Chondrocyte (in vitro differentiated cells): ENCODE results near the gene AMOT. TPM values are rescaled to one million over a fixed set of nuclear protein-coding genes. Genes with fewer than 3 reads are reported as not detected.

Experiments
- DNase-seq: peaks from one replicate; pipeline ENCODE4 v3.0.0; 2021; ENCODE audit warnings: mixed read lengths, low spot score
- H3K27ac Mint-ChIP-seq: one replicate; pipeline ENCODE4 v1.8.0; 2021; ENCODE audit warnings: mild to moderate bottlenecking, moderate library complexity, mixed read lengths; ENCODE audit not compliant: unreplicated experiment
- H3K27me3 Mint-ChIP-seq: 2 replicates; pipeline ENCODE4 v1.8.0; 2021; ENCODE audit warnings: low read depth, mixed read lengths
- H3K36me3 Mint-ChIP-seq: 2 replicates; pipeline ENCODE4 v1.8.0; 2021; ENCODE audit warnings: low read depth, mixed read lengths
- H3K4me1 Mint-ChIP-seq: 2 replicates; pipeline ENCODE4 v1.8.0; 2021; ENCODE audit warnings: low read depth, mild to moderate bottlenecking, mixed read lengths
- H3K4me3 Mint-ChIP-seq: one replicate; pipeline ENCODE4 v1.8.0; 2021; ENCODE audit warnings: mild to moderate bottlenecking, moderate library complexity, mixed read lengths; ENCODE audit not compliant: unreplicated experiment
- H3K9me3 Mint-ChIP-seq: 2 replicates; pipeline ENCODE4 v1.8.0; 2021; ENCODE audit warnings: low read depth, mixed read lengths
- total RNA-seq: library from RNA; stranded (reverse); gene quantifications from 3 replicates; pipeline ENCODE4 v1.2.1, GENCODE V29; 2021
- TF ChIP-seq, protein P1 (sequence below): fragments of 200-600 bp; sonication (generic); IDR thresholded peaks from 2 replicates; pipeline ENCODE4 v1.5.0; 2021; ENCODE audit warnings: antibody characterized with exemption, mild to moderate bottlenecking, moderate library complexity

Gene AMOT
- total RNA-seq, 1 donor from 2014 or later: 7.9 TPM

GRCh38 chrX:112822892-112823291 lies 17.7 kb downstream of the AMOT start:
- no peak overlapping the region for H3K4me3 Mint-ChIP-seq
- no peaks in the 10 kb centered on the region for H3K9me3 Mint-ChIP-seq
- DNase-seq: no peak
- TF ChIP-seq, protein P1, sequence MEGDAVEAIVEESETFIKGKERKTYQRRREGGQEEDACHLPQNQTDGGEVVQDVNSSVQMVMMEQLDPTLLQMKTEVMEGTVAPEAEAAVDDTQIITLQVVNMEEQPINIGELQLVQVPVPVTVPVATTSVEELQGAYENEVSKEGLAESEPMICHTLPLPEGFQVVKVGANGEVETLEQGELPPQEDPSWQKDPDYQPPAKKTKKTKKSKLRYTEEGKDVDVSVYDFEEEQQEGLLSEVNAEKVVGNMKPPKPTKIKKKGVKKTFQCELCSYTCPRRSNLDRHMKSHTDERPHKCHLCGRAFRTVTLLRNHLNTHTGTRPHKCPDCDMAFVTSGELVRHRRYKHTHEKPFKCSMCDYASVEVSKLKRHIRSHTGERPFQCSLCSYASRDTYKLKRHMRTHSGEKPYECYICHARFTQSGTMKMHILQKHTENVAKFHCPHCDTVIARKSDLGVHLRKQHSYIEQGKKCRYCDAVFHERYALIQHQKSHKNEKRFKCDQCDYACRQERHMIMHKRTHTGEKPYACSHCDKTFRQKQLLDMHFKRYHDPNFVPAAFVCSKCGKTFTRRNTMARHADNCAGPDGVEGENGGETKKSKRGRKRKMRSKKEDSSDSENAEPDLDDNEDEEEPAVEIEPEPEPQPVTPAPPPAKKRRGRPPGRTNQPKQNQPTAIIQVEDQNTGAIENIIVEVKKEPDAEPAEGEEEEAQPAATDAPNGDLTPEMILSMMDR: no peak
- H3K27me3 Mint-ChIP-seq: no peaks in the 10 kb centered on the region
- H3K36me3 Mint-ChIP-seq: no peaks in the 10 kb centered on the region
- no peak overlapping the region for H3K27ac Mint-ChIP-seq
- peaks cover 9% of the 10 kb centered on the region for H3K4me1 Mint-ChIP-seq

DNA sequence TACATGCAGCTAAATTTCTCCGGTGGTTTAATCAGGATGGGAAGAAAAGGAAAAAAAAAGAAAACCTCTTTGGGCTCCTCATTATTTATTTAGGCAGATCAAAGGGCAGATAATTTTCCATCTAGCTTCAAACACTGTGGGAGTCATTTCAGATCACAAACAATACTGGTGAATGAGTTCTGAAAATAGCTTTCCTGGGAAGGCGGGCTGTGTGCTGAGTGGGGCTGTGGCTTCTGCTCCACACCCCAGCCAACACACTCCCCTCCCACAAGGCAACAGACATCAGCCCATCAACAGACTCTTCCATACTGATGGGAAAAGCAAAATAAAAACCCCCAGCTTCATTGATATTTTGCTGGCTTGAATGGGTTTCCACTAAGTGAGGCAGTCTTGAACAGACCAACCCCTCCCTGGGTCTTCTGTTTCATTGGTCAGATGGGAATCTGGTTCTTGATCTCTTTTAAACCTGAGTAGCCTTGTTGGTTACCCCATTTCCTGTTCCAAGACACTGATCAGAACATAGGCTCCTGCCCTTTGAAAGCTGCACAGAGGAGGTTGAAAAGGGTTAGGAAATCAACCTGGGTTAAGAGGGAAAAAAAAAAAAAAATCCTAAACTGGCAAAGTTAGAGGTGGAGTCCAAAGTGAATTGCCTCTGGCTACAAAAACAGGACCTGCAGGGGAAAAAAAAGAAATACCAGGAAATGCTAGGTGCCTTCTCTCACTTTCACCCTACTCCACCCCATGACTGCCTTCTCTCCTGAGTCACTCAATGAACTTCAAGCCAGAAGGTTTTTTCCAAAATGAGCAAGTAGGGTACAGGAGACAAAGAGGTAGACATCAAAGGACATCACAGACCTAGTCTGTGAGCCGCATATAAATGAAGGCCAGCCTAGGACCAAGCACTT lies 20.0 kb downstream of the AMOT start:
- Mint-ChIP-seq H3K27ac (no peak overlapping the region), H3K4me3 (no peak overlapping the region), H3K4me1 (peaks cover 9% of the 10 kb centered on the region), H3K36me3 (no peaks in the 10 kb centered on the region), H3K27me3 (no peaks in the 10 kb centered on the region), H3K9me3 (no peaks in the 10 kb centered on the region)
- TF ChIP-seq, protein P1: no peak
- DNase-seq: no peak

DNA sequence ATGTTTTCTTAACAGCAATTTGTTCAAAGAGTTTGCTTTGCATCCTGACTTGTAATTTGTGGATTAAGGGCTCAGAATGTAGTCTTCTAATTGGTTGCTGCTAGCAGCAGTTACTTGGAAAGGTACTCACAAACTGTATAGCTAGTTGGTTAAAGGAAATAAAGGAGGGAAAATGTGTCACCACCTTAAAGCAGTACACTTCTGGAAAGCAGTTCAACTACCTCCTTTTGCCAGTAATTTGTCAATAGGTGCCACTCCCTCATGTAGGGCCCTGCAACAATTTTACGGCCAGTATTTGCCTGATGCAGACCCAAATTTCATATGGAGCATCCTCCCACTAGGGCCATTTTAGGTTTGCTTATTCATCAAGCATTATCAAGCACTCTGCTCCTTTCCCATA lies 20.8 kb downstream of the AMOT start:
- TF ChIP-seq, protein P1: no peak
- no peaks in the 10 kb centered on the region for H3K36me3 Mint-ChIP-seq
- H3K4me3 Mint-ChIP-seq: no peak overlapping the region
- peaks cover 9% of the 10 kb centered on the region for H3K4me1 Mint-ChIP-seq
- no peak overlapping the region for H3K27ac Mint-ChIP-seq
- no peak for DNase-seq
- no peaks in the 10 kb centered on the region for H3K9me3 Mint-ChIP-seq
- H3K27me3 Mint-ChIP-seq: no peaks in the 10 kb centered on the region

- H3K4me3 Mint-ChIP-seq: no peak overlapping the region
- DNase-seq: no peak
- no peak overlapping the region for H3K27ac Mint-ChIP-seq
- TF ChIP-seq, protein P1: no peak
- peaks cover 9% of the 10 kb centered on the region for H3K4me1 Mint-ChIP-seq
- H3K9me3 Mint-ChIP-seq: no peaks in the 10 kb centered on the region
- H3K36me3 Mint-ChIP-seq: no peaks in the 10 kb centered on the region
- H3K27me3 Mint-ChIP-seq: no peaks in the 10 kb centered on the region
Observed at GRCh38 chrX:112819008-112819640, 21.5 kb downstream of the AMOT start.

DNA sequence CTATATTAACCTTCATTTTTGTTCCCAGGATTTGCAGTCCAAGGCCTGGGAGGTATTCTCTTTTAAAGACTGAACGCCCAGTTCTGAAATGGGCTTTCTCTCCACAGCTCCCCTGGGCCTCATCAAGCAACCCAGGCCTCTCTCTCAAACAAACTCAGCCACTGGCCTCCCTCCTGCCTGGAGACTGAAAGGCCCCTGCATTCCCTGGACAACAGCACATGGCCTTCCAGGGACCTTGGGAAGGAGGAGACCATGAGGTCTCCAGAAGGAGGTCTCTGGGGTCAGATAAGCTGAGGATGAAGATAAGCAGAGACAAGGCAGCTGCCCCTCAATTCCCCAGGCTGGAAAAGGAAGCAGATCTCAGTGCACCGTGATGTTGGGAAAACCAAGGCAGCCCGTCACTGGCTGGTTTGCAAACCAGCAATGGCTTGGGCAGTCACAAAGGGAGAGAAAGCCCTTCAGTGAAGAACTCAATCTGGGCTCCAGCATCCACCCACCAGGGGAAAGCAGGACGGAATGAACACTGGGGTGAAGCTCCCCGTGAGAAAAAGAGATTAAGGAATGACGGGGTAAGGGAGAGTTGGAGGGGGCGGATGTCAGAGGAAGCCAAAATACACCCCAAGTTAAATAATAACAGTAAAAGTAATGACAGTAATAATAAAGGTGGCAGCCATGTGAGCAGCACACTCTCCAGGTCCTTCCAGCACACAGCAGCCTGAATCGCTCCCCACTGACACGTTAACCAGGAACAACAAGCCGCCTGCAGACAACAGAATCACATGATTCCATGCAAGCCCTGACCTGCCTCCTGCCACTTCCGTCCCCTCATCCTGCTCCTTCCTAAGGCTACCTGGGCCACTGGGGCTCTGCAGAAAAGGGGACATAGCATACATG lies 22.3 kb downstream of the AMOT start:
- no peak for DNase-seq
- Mint-ChIP-seq H3K36me3 (no peaks in the 10 kb centered on the region), H3K27me3 (no peaks in the 10 kb centered on the region), H3K4me1 (peaks cover 9% of the 10 kb centered on the region), H3K27ac (no peak overlapping the region), H3K4me3 (no peak overlapping the region), H3K9me3 (no peaks in the 10 kb centered on the region)
- TF ChIP-seq, protein P1: no peak
